HFF-Myc (cell line): ENCODE results near the gene TGM5.

Experiments used
- DNase-seq: peaks from one replicate; pipeline ENCODE4 v3.0.0-alpha.2; 2011; ENCODE audit warnings: low read depth; ENCODE audit errors: extremely low read depth
- H3K4me3 ChIP-seq: replicated peaks from 2 replicates; pipeline ENCODE4 v1.5.1; 2011; ENCODE audit warnings: low read depth, mild to moderate bottlenecking, control low read depth, low read length
- TF ChIP-seq, protein P1 (sequence below): IDR thresholded peaks from 2 replicates; pipeline ENCODE4 v1.5.1; 2012; ENCODE audit warnings: mild to moderate bottlenecking, low read depth, low read length, control low read depth; ENCODE audit errors: missing control alignments

TGM5 gene

DNA sequence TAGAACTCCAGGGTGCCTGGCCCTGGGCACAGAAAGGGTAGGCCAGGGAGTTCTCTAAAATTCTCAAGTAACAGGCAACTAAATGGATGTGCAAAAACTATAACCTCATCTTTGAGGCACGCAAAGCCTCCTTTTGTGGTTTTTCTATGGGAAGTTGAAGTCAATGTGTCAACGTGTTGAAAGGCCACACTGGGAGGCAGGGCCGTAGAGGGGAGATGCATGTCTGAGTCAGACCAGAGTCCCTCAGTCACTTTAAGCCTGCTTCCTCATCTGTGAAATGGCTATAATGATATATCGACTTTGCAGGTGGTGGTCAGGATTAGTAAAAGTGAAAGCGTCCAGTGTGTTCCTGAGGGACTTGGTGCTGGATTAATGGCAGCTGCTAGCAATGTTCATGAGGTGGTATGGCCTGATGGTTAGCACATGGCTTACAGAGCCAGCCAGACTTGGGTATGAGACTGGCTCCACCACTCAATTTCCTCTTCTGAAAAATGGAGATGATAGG, 17.0 kb downstream of the TGM5 start:
- TF ChIP-seq, protein P1, sequence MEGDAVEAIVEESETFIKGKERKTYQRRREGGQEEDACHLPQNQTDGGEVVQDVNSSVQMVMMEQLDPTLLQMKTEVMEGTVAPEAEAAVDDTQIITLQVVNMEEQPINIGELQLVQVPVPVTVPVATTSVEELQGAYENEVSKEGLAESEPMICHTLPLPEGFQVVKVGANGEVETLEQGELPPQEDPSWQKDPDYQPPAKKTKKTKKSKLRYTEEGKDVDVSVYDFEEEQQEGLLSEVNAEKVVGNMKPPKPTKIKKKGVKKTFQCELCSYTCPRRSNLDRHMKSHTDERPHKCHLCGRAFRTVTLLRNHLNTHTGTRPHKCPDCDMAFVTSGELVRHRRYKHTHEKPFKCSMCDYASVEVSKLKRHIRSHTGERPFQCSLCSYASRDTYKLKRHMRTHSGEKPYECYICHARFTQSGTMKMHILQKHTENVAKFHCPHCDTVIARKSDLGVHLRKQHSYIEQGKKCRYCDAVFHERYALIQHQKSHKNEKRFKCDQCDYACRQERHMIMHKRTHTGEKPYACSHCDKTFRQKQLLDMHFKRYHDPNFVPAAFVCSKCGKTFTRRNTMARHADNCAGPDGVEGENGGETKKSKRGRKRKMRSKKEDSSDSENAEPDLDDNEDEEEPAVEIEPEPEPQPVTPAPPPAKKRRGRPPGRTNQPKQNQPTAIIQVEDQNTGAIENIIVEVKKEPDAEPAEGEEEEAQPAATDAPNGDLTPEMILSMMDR, result no peak

DNA sequence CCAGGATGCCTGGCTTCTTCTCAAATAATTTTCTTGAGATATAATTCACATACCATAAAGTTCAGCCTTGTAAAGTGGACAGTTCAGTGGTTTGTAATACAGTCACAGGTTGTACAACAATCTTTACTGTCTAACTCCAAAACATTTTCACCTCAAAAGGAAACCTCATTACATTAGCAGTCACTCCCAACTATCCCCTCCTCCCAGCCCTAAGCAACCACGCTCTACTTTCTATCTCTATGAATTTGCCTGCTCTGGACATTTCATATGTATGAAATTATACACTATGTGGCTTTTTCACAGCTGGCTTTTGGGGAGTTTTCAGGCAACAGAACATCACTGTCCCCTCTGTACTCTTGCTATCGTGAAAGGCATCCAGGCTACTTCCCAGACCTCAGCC, 17.5 kb downstream of the TGM5 start:
- DNase-seq, result no peak
- TF ChIP-seq, protein P1, result no peak
- H3K4me3 ChIP-seq, result no peak overlapping the region

More for the DNA sequence above, 17.0 kb downstream of the TGM5 start:
- H3K4me3 ChIP-seq, result no peak overlapping the region
- no peak for DNase-seq

DNA sequence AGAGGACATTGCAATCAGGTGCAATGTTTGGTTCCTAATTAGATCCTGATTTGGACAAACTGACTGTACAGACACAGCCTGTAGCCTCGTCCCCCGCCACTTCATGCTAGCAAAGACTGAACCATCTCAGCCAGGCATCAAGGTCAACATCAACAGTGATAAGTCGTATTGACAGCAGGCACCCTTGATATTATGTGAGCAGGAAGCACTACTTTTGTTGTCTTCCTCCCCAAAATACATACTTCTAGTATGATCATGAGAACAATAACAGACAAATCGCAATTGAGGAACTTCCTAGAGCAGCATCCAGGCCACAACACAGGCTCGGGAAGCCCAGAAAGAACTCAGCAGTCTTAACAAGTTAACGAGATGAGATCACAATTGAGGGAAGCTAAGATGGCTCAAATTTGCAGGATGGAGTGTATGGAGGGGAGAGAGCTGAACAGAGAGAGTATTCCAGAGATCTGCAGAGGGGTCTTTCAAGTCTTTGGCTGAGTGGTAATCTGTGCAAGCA, 20.4 kb downstream of the TGM5 start:
- TF ChIP-seq, protein P1, result no peak
- H3K4me3 ChIP-seq, result no peak overlapping the region
- no peak for DNase-seq

DNA sequence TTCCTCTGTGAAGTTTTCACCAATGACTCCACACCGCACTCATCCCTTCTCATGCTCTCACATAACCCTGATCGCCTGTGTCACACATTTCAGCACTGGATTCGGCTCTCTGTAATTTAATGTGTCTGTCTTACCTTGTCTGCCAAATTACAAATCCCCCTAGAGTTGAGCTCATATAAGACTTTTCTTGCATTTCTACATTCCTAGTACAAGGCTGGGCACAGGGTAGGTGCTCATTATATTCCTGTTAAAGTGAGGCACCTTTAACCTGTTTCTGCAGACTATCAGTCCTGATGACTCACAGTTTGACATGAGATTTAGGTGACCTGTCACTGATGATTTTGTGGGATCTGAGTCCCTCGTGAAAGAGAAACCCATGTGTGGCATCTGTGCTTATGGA, 22.6 kb downstream of the TGM5 start:
- H3K4me3 ChIP-seq, result no peak overlapping the region
- TF ChIP-seq, protein P1, result no peak
- DNase-seq, result no peak

DNA sequence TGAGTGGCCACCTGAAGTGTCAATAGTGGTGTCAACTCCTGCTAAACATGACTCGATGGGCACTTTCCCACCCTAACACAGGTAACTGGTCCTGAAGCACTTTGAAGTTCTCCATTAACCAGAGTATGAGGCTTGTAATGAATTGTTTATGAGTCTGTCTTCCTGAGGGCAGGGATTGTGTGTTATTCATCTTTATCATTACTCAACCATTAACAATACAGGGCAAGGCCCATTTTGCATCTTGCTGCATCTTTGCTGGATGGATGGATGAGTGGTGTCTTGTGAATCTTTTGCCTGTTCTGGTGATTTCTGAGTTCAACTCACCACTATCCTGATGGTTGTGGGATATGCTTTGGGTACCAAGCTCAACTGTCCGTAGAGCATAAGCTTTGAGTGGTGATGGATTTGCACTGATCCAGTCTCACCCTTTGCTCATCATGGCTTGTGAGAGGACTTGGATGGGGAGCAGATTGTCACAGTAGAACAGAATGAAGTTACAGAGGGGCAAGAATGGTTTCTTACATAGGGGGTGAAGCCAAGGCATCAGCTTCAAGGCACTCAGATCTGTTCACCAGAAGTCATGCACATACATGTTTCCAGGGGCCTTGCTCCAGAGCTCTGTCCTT, 23.6 kb downstream of the TGM5 start:
- no peak for DNase-seq

DNA sequence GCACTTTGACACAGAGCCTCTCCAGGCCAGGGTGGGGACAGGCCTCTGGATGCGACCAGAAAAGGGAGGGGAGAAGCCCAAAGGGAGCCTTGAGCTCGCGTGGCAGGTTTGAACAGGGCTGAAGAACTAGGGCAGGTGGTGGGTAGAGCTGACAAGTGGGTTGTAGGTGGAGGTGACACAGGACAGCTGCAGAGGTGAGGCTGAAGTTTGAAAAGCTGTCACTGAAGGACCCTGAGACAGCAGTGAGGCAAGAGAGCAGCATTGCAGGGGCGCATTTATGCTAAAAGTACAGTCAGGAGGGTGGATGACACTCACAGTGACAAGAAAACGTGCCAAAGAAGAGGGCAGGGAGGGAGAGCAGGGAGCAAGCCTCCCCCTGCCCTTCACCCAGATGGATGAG, 24.1 kb downstream of the TGM5 start:
- TF ChIP-seq, protein P1, result no peak
- H3K4me3 ChIP-seq, result no peak overlapping the region
- DNase-seq, result no peak

More for the DNA sequence above, 23.6 kb downstream of the TGM5 start:
- no peak overlapping the region for H3K4me3 ChIP-seq
- TF ChIP-seq, protein P1, result no peak
